ENCODE results near the gene CHST11. TPM values are rescaled to one million over a fixed set of nuclear protein-coding genes. Genes with fewer than 3 reads are reported as not detected.

The CHST11 gene
- total RNA-seq, 1 donor from 2014 or later, result 40.1 TPM

- H3K27me3 Mint-ChIP-seq, result no peaks in the 10 kb centered on the region
- no peak for DNase-seq
- no peak for ATAC-seq (ENCODE audit: low read depth)
- H3K27ac Mint-ChIP-seq, result no peak overlapping the region
- TF ChIP-seq CTCF (IDR thresholded peaks at IDR 0.05), result no peak
- POLR2A ChIA-PET, result no interaction called here
- CTCF ChIA-PET, result interaction anchor here (0.9 kb wide), 1 partner anchor 165 kb away, joined by 3 read pairs; no protein-coding TSS in a partner anchor
- H3K9me3 Mint-ChIP-seq, result no peaks in the 10 kb centered on the region
- H3K4me3 Mint-ChIP-seq, result no peak overlapping the region
- no peaks in the 10 kb centered on the region for H3K36me3 Mint-ChIP-seq (ENCODE audit: low read depth)
- intact Hi-C loops (cut with micrococcal nuclease), result no loop called here
- H3K4me1 Mint-ChIP-seq, result peaks cover 70% of the 10 kb centered on the region
Observed at GRCh38 chr12:104547235-104547634, 90.5 kb downstream of the CHST11 start.

- DNase-seq, result no peak
- Mint-ChIP-seq H3K27ac (no peak overlapping the region), H3K36me3 (ENCODE audit: low read depth) (no peaks in the 10 kb centered on the region), H3K4me1 (peaks cover 82% of the 10 kb centered on the region), H3K27me3 (no peaks in the 10 kb centered on the region), H3K9me3 (peaks cover 5% of the 10 kb centered on the region), H3K4me3 (no peak overlapping the region)
- ChIA-PET POLR2A (no interaction called here), CTCF (no interaction called here)
- TF ChIP-seq CTCF (IDR thresholded peaks at IDR 0.05), result no peak
- intact Hi-C loops (cut with micrococcal nuclease), result loop anchor here (2.0 kb wide), 2 partner anchors 13 to 19 kb away; no protein-coding TSS in a partner anchor
- no peak for ATAC-seq (ENCODE audit: low read depth)
Observed at GRCh38 chr12:104549815-104550480, 93.2 kb downstream of the CHST11 start.

GRCh38 chr12:104551313-104551931 lies 94.7 kb downstream of the CHST11 start:
- no peak overlapping the region for H3K4me3 Mint-ChIP-seq
- no peak for TF ChIP-seq CTCF (IDR thresholded peaks at IDR 0.05)
- intact Hi-C loops (cut with micrococcal nuclease), result loop anchor here (2.0 kb wide), 2 partner anchors 15 to 17 kb away; no protein-coding TSS in a partner anchor
- H3K4me1 Mint-ChIP-seq, result peaks cover 76% of the 10 kb centered on the region
- H3K27me3 Mint-ChIP-seq, result no peaks in the 10 kb centered on the region
- ATAC-seq (ENCODE audit: low read depth) (peak; percentile 45), DNase-seq (no peak)
- peak overlapping the region; percentile 36 for H3K27ac Mint-ChIP-seq
- H3K9me3 Mint-ChIP-seq, result peaks cover 5% of the 10 kb centered on the region
- ChIA-PET CTCF (interaction anchor here (0.7 to 1.4 kb wide), 2 partner anchors 18 to 170 kb away, joined by 3 read pairs; no protein-coding TSS in a partner anchor), POLR2A (interaction anchor here (0.9 kb wide), 1 partner anchor 93 kb away, joined by 4 read pairs; no protein-coding TSS in a partner anchor)
- H3K36me3 Mint-ChIP-seq (ENCODE audit: low read depth), result no peaks in the 10 kb centered on the region

- Mint-ChIP-seq H3K4me1 (peaks cover 70% of the 10 kb centered on the region), H3K9me3 (peaks cover 5% of the 10 kb centered on the region), H3K4me3 (no peak overlapping the region), H3K27me3 (no peaks in the 10 kb centered on the region), H3K27ac (no peak overlapping the region), H3K36me3 (ENCODE audit: low read depth) (no peaks in the 10 kb centered on the region)
- intact Hi-C loops (cut with micrococcal nuclease), result no loop called here
- ChIA-PET CTCF (no interaction called here), POLR2A (interaction anchor here (0.7 kb wide), 2 partner anchors 48 to 51 kb away, joined by 3 to 6 read pairs; no protein-coding TSS in a partner anchor)
- no peak for ATAC-seq (ENCODE audit: low read depth)
- DNase-seq, result no peak
- no peak for TF ChIP-seq CTCF (IDR thresholded peaks at IDR 0.05)
Observed at GRCh38 chr12:104553421-104553820, 96.7 kb downstream of the CHST11 start.

GRCh38 chr12:104555648-104556047 lies 98.9 kb downstream of the CHST11 start:
- H3K4me1 Mint-ChIP-seq, result peaks cover 60% of the 10 kb centered on the region
- H3K27ac Mint-ChIP-seq, result no peak overlapping the region
- H3K27me3 Mint-ChIP-seq, result no peaks in the 10 kb centered on the region
- no peak overlapping the region for H3K4me3 Mint-ChIP-seq
- H3K9me3 Mint-ChIP-seq, result peaks cover 5% of the 10 kb centered on the region
- ATAC-seq (ENCODE audit: low read depth) (no peak), DNase-seq (no peak)
- ChIA-PET POLR2A (no interaction called here), CTCF (no interaction called here)
- intact Hi-C loops (cut with micrococcal nuclease), result no loop called here
- H3K36me3 Mint-ChIP-seq (ENCODE audit: low read depth), result peaks cover 7% of the 10 kb centered on the region
- TF ChIP-seq CTCF (IDR thresholded peaks at IDR 0.05), result no peak
